PC-9 (cell line): ENCODE data around the gene ANKRD1. TPM values are rescaled to one million over a fixed set of nuclear protein-coding genes. Genes with fewer than 3 reads are reported as not detected.
"Not testable (repeated sequence)": the region's sequence is repeated elsewhere in the genome, so short reads cannot be mapped to it uniquely, and the experiment has no call there.

ENCODE experiments used
- BruUV-seq: library from RNA; stranded (reverse); fragments of 400-500 nt; replicated peaks from 2 replicates; lab custom pipeline; 2021; lab: Mats Ljungman, UMichigan
- CTCF ChIA-PET: fragments of 300-600 bp; sonication (Branson Sonifier 250); formaldehyde crosslinking; loops from one replicate; lab custom pipeline; 2022; ENCODE audit warnings: antibody characterized with exemption; lab: Charles Lee
- POLR2A ChIA-PET: fragments of 300-600 bp; sonication (Branson Sonifier 250); formaldehyde crosslinking; loops from one replicate; lab custom pipeline; 2022; ENCODE audit warnings: antibody characterized with exemption; ENCODE audit not compliant: unreplicated experiment; lab: Charles Lee
- DNase-seq, 2 experiments: peaks; one replicate each; pipeline versions ENCODE4 v3.0.0 to v3.0.0-alpha.2; 2015 to 2022; ENCODE audit warnings: mixed read lengths in 1 of 2
- H2AFZ ChIP-seq: fragments of 200-600 bp; sonication (generic); 2 replicates; pipeline ENCODE4 v1.8.1; 2017; ENCODE audit warnings: antibody characterized with exemption
- H3F3A ChIP-seq: fragments of 200-600 bp; sonication (generic); 2 replicates; pipeline ENCODE4 v1.8.1; 2017; ENCODE audit warnings: antibody characterized with exemption, mild to moderate bottlenecking, low read depth; ENCODE audit not compliant: insufficient read depth
- H3K27ac ChIP-seq: fragments of 200-600 bp; sonication (generic); 2 replicates; pipeline ENCODE4 v1.6.1; 2016; ENCODE audit warnings: mixed run types
- H3K27me3 ChIP-seq: fragments of 200-600 bp; sonication (generic); 2 replicates; pipeline ENCODE4 v1.6.1; 2016; ENCODE audit warnings: low read depth, mixed run types; ENCODE audit not compliant: insufficient read depth
- H3K36me3 ChIP-seq: fragments of 200-600 bp; sonication (generic); 2 replicates; pipeline ENCODE4 v1.6.1; 2016; ENCODE audit warnings: low read depth, mixed run types
- H3K4me1 ChIP-seq: fragments of 200-600 bp; sonication (generic); replicated peaks from 2 replicates; pipeline ENCODE4 v1.6.1; 2016; ENCODE audit warnings: mixed run types; ENCODE audit not compliant: insufficient read depth
- H3K4me2 ChIP-seq: fragments of 200-600 bp; sonication (generic); 2 replicates; pipeline ENCODE4 v1.6.1; 2017; ENCODE audit warnings: mixed run types
- H3K4me3 ChIP-seq: fragments of 200-600 bp; sonication (generic); 2 replicates; pipeline ENCODE4 v1.6.1; 2016; ENCODE audit warnings: mixed run types
- H3K79me2 ChIP-seq: fragments of 200-600 bp; sonication (generic); 2 replicates; pipeline ENCODE4 v1.6.1; 2017; ENCODE audit warnings: low read depth, mixed run types
- H3K9me2 ChIP-seq: fragments of 200-600 bp; sonication (generic); 2 replicates; pipeline ENCODE4 v1.8.1; 2017; ENCODE audit warnings: mild to moderate bottlenecking; ENCODE audit not compliant: insufficient read depth
- H3K9me3 ChIP-seq: fragments of 200-600 bp; sonication (generic); 2 replicates; pipeline ENCODE4 v1.8.1; 2016; ENCODE audit warnings: low read depth; ENCODE audit not compliant: insufficient read depth
- H4K20me1 ChIP-seq: fragments of 200-600 bp; sonication (generic); 2 replicates; pipeline ENCODE4 v1.8.1; 2017; ENCODE audit not compliant: insufficient read depth
- CTCF ChIP-seq: fragments of 200-600 bp; sonication (generic); conservative IDR thresholded peaks from 2 replicates; pipeline ENCODE4 v1.6.1; 2017; ENCODE audit warnings: mixed run types, antibody characterized with exemption, mild to moderate bottlenecking, moderate library complexity
- EZH2 ChIP-seq: fragments of 200-600 bp; sonication (generic); IDR thresholded peaks from 2 replicates; pipeline ENCODE4 v1.8.0; 2017; ENCODE audit warnings: antibody characterized with exemption, low read depth
- intact Hi-C: fragments of 100-400 bp; cut with micrococcal nuclease; formaldehyde crosslinking; loops from one replicate; pipeline ENCODE4 v1.10.0; 2022; ENCODE audit not compliant: unreplicated experiment
- total RNA-seq: library from RNA; stranded (reverse); gene quantifications from 2 replicates; pipeline ENCODE4 v1.2.3, GENCODE V29; 2021

The ANKRD1 gene
- total RNA-seq, 1 experiment from 2014 or later: 6.7 TPM

GRCh38 chr10:90885176-90885575 lies 35.7 kb downstream of the ANKRD1 start:
- H3K27ac ChIP-seq: 0 out of 2 replicates have a peak overlapping the region, but pooled peaks have one; percentile 29
- no peak overlapping the region for H2AFZ ChIP-seq
- no peaks in the 10 kb centered on the region for H3K27me3 ChIP-seq
- TF ChIP-seq EZH2: no peak
- TF ChIP-seq CTCF: no peak
- CTCF ChIA-PET: no interaction called here
- H3K4me3 ChIP-seq: no peak overlapping the region
- H3K4me2 ChIP-seq: no peak overlapping the region
- H4K20me1 ChIP-seq: 0 out of 2 replicates have a peak, but pooled peaks cover 3% of the 10 kb centered on the region
- peaks cover 12% of the 10 kb centered on the region for H3K4me1 ChIP-seq
- H3K9me3 ChIP-seq: no peaks in the 10 kb centered on the region
- no peaks in the 10 kb centered on the region for H3K79me2 ChIP-seq
- POLR2A ChIA-PET: no interaction called here
- intact Hi-C loops: loop anchor here (10.0 kb wide), 2 partner anchors 960 to 1030 kb away; no protein-coding TSS in a partner anchor
- H3F3A ChIP-seq: peaks cover 6% of the 10 kb centered on the region; the same call in 1 of the 2 replicates
- H3K9me2 ChIP-seq: no peaks in the 10 kb centered on the region
- peaks cover 13% of the 10 kb centered on the region; the same call in 1 of the 2 replicates for H3K36me3 ChIP-seq
- no TSS peak for BruUV-seq
- no peak for DNase-seq

- Histone ChIP-seq H3K4me2 (0 out of 2 replicates have a peak overlapping the region, but pooled peaks have one; percentile 7), H3K79me2 (no peaks in the 10 kb centered on the region), H3K9me2 (no peaks in the 10 kb centered on the region), H2AFZ (no peak overlapping the region), H3K9me3 (no peaks in the 10 kb centered on the region), H3K36me3 (peaks cover 13% of the 10 kb centered on the region; the same call in 1 of the 2 replicates), H3K4me3 (no peak overlapping the region), H4K20me1 (0 out of 2 replicates have a peak, but pooled peaks cover 3% of the 10 kb centered on the region), H3K27ac (0 out of 2 replicates have a peak overlapping the region, but pooled peaks have one; percentile 29), H3K4me1 (peaks cover 12% of the 10 kb centered on the region), H3K27me3 (no peaks in the 10 kb centered on the region), H3F3A (peaks cover 6% of the 10 kb centered on the region; the same call in 1 of the 2 replicates)
- intact Hi-C loops: loop anchor here (10.0 kb wide), 2 partner anchors 960 to 1030 kb away; no protein-coding TSS in a partner anchor
- ChIA-PET POLR2A (interaction anchor here (0.6 kb wide), 1 partner anchor 377 kb away, joined by 7 read pairs; no protein-coding TSS in a partner anchor), CTCF (interaction anchor here (0.8 kb wide), 1 partner anchor 13 kb away, joined by 4 read pairs; the partner anchor contains the start of gene RPP30)
- TF ChIP-seq EZH2 (no peak), CTCF (no peak)
- no peak for DNase-seq
- no TSS peak for BruUV-seq
These were observed 36.5 kb downstream of the ANKRD1 start for GRCh38 chr10:90884431-90884830.

DNA sequence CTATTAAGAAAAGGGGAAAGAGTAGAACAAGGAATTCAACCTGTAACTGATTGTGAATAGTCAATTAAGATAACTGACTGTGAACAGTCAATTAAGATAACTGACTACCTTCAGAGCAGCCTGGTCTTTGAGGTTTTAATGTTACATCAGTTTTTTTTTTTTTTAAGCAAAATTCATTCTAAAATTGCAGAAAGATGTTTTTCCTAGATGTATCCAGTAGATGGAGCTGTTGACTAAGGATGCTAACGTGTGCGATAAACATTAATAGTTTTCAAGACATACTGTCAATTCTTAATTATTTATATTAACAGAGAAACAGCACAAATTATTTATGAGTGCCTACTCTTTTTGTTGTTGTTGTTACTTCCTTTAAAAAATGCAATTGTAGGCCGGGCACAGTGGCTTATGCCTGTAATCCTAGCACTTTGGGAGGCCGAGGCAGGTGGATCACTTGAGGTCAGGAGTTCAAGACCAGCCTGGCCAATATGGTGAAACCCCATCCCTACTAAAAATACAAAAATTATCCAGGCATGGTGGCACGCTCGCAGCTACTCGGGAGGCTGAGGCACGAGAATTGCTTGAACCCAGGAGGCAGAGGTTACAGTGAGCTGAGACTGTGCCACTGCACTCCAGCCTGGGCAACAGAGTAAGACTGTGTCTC lies 40.7 kb downstream of the ANKRD1 start:
- not testable (repeated sequence) for DNase-seq, H3K36me3 ChIP-seq, H3K27ac ChIP-seq, H2AFZ ChIP-seq, H4K20me1 ChIP-seq, H3K27me3 ChIP-seq, BruUV-seq, H3K79me2 ChIP-seq, H3K9me2 ChIP-seq, H3K4me2 ChIP-seq, H3K9me3 ChIP-seq, H3F3A ChIP-seq, H3K4me3 ChIP-seq
- intact Hi-C loops: loop anchor here (10.0 kb wide), 2 partner anchors 965 to 1035 kb away; no protein-coding TSS in a partner anchor
- ChIA-PET POLR2A (interaction anchor here (0.6 kb wide), 1 partner anchor 742 kb away, joined by 5 read pairs; no protein-coding TSS in a partner anchor), CTCF (interaction anchor here (0.7 to 1.2 kb wide), 2 partner anchors 404 to 419 kb away, joined by 3 to 5 read pairs; no protein-coding TSS in a partner anchor)
- peak; percentile 72 for TF ChIP-seq CTCF
- H3K4me1 ChIP-seq: peaks cover 12% of the 10 kb centered on the region
